HG03432 (cell line): Measurements from ENCODE around the gene OR1E2.
"Not testable (repeated sequence)": the region's sequence is repeated elsewhere in the genome, so short reads cannot be mapped to it uniquely, and the experiment has no call there.

Experiments used
- ATAC-seq: cut with Tn5 transposase; IDR thresholded peaks from one replicate; pipeline ENCODE4 v1.9.1; 2021; ENCODE audit warnings: mild to moderate bottlenecking, moderate library complexity; ENCODE audit not compliant: unreplicated experiment

OR1E2 gene, protein sequence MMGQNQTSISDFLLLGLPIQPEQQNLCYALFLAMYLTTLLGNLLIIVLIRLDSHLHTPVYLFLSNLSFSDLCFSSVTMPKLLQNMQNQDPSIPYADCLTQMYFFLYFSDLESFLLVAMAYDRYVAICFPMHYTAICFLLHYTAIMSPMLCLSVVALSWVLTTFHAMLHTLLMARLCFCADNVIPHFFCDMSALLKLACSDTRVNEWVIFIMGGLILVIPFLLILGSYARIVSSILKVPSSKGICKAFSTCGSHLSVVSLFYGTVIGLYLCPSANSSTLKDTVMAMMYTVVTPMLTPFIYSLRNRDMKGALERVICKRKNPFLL

DNA sequence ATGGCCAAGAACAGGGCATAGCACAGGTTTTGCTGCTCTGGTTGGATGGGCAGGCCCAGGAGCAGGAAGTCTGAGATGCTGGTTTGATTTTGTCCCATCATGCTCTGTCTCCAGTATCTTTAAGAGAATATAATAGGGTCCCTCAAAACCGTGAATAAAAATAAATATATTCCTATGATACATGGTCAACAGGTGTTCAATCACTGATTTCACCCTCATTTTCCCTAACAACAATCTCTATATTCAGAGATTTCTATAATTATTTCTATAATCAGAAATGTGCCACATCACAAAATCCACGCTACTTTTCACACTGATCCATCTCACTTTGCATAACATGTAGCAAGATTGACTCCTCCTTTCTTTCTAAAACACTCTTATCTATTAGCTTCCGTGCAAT, at the start of gene OR1E2:
TSS of gene OR1E2 (minus strand) at position 101 of the 400 bp plus-strand sequence. CDS start at position 101, 0 bp downstream.
- ATAC-seq = no peak

GRCh38 chr17:3482852-3483251, 49.2 kb upstream of the OR1E2 start:
- ATAC-seq = no peak

- ATAC-seq = no peak
Measured at GRCh38 chr17:3479988-3480387, 46.3 kb upstream of the OR1E2 start.

GRCh38 chr17:3475812-3476610, 42.4 kb upstream of the OR1E2 start, which contains the start of gene ASPA:
Gene ASPA, plus strand, starts transcription at chr17:3475997. Its CDS starts 163 bp downstream, at chr17:3476160.
- ATAC-seq = no peak

DNA sequence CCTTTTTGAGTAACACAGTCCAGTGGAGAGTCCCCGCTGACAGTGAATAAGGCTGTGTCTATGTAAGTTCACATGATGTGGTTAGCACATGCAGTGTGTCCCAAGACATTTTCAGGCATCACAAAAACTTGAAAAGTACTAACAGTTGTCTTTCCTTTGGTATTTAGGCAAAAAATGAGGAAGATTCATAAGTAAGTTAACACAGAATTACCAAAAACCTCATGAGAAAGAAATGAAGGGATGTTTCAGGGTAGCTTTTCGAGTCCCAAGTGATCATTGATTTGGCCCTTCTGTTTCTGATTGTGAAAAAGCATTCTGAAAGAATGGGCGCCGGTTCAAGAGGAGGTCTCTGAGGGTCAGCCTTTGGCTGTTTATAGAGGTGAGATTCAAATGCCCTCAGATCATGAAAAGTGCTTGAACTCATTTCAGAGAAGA, 41.6 kb upstream of the OR1E2 start:
- ATAC-seq = no peak

DNA sequence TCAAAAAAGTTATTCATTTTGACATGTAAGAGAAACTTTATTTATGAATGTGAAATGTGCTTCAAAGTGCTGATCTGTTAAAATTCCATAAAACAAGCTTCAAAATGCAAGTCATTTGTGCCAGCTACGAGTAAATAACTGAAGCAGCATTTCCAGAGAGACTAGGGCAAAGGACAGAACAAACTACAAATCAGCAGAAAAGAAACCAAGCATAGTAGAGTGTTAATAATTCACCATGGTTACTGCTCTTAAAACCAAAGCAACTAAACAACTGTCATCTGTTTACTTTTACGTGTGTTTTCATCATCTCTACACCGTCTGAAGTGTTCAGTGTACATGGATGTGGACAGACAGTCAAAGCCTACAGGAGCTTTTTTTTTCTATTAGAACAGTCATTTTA, 40.6 kb upstream of the OR1E2 start:
- ATAC-seq = no peak

- no peak for ATAC-seq
Measured at GRCh38 chr17:3472137-3472536, 38.5 kb upstream of the OR1E2 start.

- ATAC-seq = no peak
Measured at GRCh38 chr17:3471599-3471998, 38.0 kb upstream of the OR1E2 start, which contains the start of gene SPATA22. Gene SPATA22, minus strand, starts transcription at chr17:3471819. Its CDS starts 2,494 bp downstream, at chr17:3469325.

- ATAC-seq = no peak
Measured at GRCh38 chr17:3469529-3469928, 35.9 kb upstream of the OR1E2 start.

DNA sequence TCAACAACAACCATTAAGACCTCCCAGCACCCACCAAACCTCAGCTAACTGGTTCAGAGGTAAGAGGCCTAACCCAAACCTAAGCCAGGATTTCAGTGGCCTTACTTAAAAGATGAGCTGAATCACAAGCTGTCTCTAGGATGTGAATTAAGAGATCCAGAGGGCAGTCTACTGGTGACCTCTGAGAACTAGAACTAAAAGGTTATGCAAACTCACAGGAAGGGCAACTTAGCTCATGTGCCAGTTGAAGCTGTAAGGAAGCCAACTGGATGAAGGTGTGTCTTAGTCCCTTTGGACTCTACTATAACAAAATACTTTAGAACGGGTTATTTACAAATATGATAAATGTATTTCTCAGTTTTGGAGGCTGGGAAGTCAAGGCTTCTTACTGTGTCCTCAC, 32.7 kb upstream of the OR1E2 start:
- ATAC-seq = not testable (repeated sequence)

GRCh38 chr17:3448059-3448665, 14.5 kb upstream of the OR1E2 start:
- no peak for ATAC-seq

DNA sequence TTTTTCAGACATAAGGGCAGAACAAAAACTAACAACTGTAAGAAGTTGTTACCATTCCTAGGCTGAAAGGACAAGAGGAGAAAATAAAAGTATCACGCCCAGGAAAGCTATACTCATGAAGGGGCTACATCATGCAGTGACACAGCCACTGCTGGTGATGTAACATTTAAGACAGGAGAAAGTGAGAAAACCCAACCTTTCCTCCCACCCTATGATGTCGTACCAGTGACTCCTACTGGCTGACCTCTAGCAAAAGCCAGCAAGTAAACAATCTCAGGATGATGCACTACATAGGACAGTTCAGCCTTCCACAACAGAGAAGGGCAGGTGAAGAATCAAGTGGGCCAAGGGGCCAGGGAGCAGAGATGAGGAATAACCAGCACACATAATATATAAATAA, 14.0 kb upstream of the OR1E2 start:
- no peak for ATAC-seq

- no peak for ATAC-seq
Measured at GRCh38 chr17:3440451-3440850, 6.8 kb upstream of the OR1E2 start.

DNA sequence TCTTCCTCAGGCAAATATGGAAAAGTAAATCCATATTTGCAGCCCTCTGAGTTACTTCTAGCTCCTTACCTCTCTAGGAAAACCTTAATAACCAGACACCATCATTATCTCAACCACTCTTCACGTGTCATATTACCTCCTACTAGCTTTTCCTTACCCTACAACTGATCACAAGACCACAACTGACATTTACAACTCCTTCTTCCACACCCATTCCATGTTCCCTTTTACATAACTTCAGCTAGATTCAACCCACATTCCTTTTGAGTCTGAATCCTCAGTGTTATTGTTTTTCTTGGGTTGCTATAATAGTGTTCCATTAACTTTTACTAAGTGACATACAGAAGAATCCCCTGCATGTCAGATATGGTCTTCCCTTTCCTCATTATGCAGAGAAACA, 4.7 kb upstream of the OR1E2 start:
- no peak for ATAC-seq

DNA sequence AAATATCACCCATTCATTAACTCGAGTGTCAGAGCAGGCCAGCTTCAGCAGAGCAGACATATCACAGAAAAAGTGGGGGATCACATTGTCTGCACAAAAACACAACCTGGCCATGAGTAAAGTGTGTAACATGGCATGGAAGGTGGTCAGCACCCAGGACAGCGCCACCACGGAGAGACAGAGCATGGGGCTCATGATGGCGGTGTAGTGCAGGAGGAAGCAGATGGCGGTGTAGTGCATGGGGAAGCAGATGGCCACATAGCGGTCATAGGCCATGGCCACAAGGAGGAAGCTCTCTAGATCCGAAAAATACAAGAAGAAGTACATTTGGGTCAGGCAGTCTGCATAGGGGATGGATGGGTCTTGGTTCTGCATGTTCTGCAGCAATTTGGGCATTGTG, 426 bp downstream of the OR1E2 start:
- not testable (repeated sequence) for ATAC-seq

- ATAC-seq = no peak
Measured at GRCh38 chr17:3418222-3418621, 15.4 kb downstream of the OR1E2 start.

GRCh38 chr17:3415610-3416009, 18.0 kb downstream of the OR1E2 start:
- ATAC-seq = no peak

GRCh38 chr17:3412216-3412615, 21.4 kb downstream of the OR1E2 start:
- ATAC-seq = not testable (repeated sequence)

DNA sequence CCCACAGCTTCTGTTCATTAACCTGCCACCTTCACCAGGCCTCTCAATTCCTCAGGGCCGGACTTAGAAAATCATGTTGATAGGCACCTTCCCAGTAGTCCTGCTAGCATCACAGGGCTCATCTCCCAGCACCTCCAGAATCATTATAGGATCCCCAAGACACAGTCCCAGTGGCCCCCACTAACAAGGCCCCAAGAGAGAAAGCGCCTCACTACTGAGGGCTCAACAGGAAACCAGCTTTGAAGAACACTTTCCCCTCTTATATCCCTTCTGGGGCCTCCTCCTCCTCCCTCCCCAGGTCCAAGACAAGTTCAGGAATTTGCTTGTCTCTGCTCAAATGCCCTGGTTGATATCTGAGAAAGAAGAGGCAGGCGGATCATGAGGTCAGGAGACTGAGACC, 22.6 kb downstream of the OR1E2 start, which contains the start of gene OR3A3:
TSS of gene OR3A3 (plus strand) at position 301 of the 400 bp plus-strand sequence.
- ATAC-seq = no peak

- ATAC-seq = not testable (repeated sequence)
Measured at GRCh38 chr17:3403856-3404255, 29.8 kb downstream of the OR1E2 start.

DNA sequence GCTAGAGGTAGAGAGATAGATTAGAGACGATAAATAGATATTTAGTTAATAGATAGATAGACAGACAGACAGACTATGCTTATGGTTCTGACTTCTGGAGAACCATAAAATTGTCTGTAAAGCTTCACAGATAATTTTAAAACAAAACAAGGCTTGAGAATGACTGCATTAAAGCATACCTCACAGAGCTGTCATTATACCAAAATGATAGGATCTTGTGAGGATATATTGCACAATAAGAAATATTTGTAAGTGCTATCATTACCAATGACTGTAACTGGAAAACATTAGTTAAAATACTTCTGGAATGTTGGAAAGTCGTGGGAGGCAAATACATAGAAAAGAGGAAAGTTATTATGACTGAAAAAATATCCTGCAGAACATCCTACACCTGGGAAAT, 31.9 kb downstream of the OR1E2 start:
- ATAC-seq = no peak
